ENCODE measurements around the gene SALL4.
"Not testable (repeated sequence)": the region's sequence is repeated elsewhere in the genome, so short reads cannot be mapped to it uniquely, and the experiment has no call there.

Gene SALL4

GRCh38 chr20:51766994-51767866 lies 35.1 kb downstream of the SALL4 start:
- DNase-seq (ENCODE audit: low read depth in 1 of 2, low spot score in 1 of 2) = no peak

- not testable (repeated sequence) for DNase-seq (ENCODE audit: low read depth in 1 of 2, low spot score in 1 of 2)
These were observed 36.9 kb downstream of the SALL4 start for GRCh38 chr20:51765381-51765780.

DNA sequence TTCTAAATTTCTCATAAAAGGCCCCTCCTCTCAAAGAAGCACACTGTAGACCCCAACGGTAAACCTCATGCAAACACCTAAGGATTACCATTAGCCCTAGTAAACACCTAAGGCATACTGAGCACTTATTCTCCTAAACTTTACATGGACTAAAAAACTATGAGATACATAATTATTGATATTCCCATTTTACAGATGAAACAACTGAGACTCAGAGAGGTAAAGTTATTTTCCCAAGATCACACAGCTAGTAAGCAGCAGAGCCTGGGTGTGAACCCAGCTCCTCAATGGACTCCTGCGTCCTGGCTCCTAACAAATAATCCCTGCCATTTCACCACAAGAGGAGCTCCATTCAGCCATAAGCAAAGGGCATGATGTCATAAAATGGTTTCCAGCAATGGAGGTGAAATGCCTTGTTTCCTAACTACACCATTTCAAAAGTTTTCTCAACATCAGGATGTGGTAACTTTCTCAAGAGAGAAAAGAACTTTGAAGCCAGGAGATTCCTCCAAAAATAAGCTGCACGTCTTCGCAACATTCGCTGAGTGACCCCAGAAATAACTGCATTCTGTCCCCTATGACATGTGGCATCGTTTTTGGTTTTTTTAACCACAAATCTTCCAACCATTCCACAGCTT lies 38.2 kb downstream of the SALL4 start:
- DNase-seq (ENCODE audit: low read depth in 1 of 2, low spot score in 1 of 2) = no peak

GRCh38 chr20:51760905-51761546 lies 41.3 kb downstream of the SALL4 start:
- DNase-seq (ENCODE audit: low read depth in 1 of 2, low spot score in 1 of 2) = no peak

- no peak for DNase-seq (ENCODE audit: low read depth in 1 of 2, low spot score in 1 of 2)
These were observed 42.4 kb downstream of the SALL4 start for GRCh38 chr20:51759769-51760510.

GRCh38 chr20:51758978-51759544 lies 43.3 kb downstream of the SALL4 start:
- no peak for DNase-seq (ENCODE audit: low read depth in 1 of 2, low spot score in 1 of 2)

DNA sequence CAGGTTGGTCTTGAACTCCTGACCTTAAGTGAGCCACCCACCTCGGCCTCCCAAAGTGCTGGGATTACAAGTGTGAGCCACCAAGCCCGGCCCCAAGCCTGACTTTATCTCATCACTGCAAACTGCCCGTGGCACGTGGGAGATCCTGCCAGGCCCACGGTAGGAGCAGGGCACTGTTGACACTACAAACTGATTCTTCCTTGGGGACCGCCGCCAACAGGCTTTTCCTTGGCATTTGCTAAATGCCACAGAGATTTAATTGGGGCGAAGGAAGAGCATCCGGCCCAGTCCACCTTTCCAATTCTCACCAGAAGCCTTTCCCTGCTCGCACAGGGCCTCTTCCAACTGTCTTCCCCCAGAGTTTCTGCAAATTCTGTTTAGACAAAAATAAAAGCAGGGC lies 45.1 kb downstream of the SALL4 start:
- no peak for DNase-seq (ENCODE audit: low read depth in 1 of 2, low spot score in 1 of 2)

DNA sequence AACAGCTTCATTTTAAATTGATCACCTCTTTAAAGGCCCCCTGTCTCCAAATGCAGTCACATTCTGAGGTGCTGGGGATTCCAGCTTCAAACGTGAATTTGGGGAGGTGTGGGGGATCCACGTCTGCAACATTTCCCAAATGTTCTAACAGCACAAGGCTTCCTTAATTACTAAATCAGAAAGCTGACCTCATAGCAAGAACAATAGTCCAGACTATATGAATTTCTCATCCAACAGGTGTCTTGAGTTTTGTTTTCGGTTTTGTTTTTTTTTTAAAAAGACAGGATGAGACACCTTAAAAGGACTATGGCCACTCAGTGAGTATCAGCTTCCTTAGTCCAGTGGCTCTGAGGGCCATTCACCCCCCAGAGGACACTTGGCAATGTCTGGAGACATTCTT lies 45.7 kb downstream of the SALL4 start:
- no peak for DNase-seq (ENCODE audit: low read depth in 1 of 2, low spot score in 1 of 2)

DNA sequence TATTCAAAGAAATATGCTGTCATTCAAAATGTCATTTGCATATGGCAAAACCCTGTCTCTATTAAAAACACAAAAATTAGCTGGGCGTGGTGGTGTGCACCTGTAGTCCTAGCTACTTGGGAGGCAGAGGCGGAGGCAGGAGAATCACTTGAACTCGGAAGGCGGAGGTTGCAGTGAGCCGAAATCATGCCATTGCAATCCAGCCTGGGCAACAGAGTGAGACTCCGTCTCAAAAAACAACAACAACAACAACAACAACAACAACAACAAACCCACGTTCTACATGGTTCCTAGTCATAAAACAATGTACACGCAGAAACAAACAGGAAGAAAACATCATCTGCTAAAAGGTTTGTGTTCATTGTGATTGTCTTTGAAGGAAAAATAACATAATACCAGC lies 49.1 kb downstream of the SALL4 start:
- not testable (repeated sequence) for DNase-seq (ENCODE audit: low read depth in 1 of 2, low spot score in 1 of 2)

- no peak for DNase-seq (ENCODE audit: low read depth in 1 of 2, low spot score in 1 of 2)
These were observed 49.9 kb downstream of the SALL4 start for GRCh38 chr20:51752343-51752951.

GRCh38 chr20:51750770-51751388 lies 51.4 kb downstream of the SALL4 start:
- no peak for DNase-seq (ENCODE audit: low read depth in 1 of 2, low spot score in 1 of 2)

DNA sequence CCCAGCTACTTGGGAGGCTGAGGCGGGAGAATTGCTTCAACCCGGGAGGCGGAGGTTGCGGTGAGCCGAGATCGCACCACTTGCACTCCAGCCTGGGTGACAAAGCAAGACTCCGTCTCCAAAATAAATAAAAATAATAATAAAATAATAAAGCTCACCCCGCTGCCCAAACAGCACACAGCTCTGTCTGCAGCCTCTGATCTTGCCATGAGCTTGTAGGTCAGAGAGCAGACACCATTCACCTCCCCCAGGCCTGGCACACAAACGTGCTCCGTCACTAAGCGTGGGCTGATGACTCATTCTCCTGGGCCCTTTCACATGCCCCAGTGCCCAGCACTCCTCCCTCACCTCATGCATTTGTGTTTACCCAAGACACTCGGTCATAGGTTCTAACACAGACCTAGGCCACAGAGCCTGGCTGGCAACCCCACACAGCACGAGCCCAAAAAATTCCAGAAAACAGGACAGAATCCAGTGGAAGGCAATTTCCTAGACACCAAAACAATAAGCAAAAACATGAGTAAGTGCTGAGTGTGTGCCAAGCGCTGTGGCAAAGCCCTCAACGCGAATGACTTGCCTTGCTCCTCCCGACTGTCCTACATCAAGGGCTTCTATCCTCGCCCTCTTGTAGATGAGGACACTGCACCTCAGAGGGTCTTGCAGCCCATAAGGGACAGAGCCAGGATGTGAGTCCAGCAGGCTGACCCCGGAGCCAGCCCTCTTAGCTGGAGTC lies 52.1 kb downstream of the SALL4 start:
- peak in 1 of 2 donors; percentile 16 for DNase-seq (ENCODE audit: low read depth in 1 of 2, low spot score in 1 of 2)

DNA sequence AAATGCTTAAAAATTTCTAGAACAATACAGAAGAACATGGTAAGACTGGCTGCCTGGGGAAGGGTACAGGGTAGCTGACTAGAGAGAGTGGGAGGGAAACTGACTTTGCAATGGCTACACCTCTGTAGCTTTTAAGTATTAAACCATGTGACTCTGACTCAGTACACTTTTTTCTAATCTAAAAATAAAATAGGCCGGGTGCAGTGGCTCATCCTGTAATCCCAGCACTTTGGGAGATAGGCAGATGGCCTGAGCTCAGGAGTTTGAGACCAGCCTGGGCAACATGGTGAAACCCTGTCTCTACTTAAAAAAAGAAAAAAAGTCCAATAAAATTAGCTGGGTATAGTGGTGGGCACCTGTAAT lies 52.7 kb downstream of the SALL4 start:
- no peak for DNase-seq (ENCODE audit: low read depth in 1 of 2, low spot score in 1 of 2)

- DNase-seq (ENCODE audit: low read depth in 1 of 2, low spot score in 1 of 2) = no peak
These were observed 55.0 kb downstream of the SALL4 start for GRCh38 chr20:51747182-51747911.

DNA sequence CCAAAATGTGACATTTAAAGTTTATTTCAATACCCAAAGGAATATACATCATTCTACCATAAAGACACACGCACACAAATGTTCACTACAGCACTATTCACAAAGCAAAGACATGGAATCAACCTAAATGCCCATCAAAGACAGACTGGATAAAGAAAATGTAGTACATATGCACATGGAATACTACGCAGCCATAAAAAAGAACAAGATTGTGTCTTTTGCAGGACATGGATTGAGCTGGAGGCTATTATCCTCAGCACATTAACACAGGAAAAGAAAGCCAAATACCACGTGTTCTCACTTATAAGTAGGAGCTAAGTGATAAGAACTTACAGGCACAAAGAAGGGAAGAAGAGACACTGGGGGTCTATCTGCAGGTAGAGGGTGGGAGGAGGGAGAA lies 56.5 kb downstream of the SALL4 start:
- DNase-seq (ENCODE audit: low read depth in 1 of 2, low spot score in 1 of 2) = no peak

DNA sequence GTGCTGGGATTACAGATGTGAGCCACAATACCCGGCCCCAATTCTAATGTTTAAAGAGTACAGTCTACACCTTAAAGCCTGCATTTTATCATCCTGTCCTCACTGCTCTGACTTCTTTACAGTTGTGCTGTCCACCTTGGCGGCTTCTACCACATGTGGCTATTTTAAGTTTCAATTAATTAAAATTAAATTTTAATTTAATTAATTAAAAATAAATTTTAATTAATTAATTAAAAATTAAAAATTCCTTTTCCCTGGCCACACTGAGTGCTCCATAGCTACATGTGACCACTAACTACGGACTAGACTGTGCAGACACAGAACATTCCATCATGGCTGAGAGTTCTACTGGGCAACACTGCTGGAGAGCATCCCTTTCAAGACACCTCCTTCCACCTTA lies 61.5 kb downstream of the SALL4 start:
- DNase-seq (ENCODE audit: low read depth in 1 of 2, low spot score in 1 of 2) = no peak

DNA sequence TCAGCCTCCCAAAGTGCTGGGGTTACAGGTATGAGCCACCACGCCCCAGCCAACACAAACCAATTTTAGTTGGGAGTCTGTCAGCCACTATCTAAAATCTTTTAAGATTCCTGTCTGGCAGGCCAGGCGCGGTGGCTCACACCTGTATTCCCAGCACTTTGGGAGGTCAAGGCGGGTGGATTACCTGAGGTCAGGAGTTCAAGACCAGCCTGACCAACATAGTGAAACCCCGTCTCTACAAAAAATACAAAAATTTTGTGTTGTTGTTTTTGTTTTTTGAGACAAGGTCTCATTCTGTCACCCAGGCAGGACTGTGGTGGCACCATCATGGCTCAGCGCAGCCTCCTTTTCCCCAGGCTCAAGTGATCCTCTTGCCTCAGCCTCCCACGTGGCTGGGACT lies 62.0 kb downstream of the SALL4 start:
- not testable (repeated sequence) for DNase-seq (ENCODE audit: low read depth in 1 of 2, low spot score in 1 of 2)

GRCh38 chr20:51739722-51740249 lies 62.5 kb downstream of the SALL4 start:
- no peak for DNase-seq (ENCODE audit: low read depth in 1 of 2, low spot score in 1 of 2)

Data from activated CD4-positive, alpha-beta T cell treated with anti-CD3 and anti-CD28 coated beads, Interleukin-2, amount 50 U/mL, for 24 hours (primary cell).